ENCODE data around the gene IDS. TPM values are rescaled to one million over a fixed set of nuclear protein-coding genes. Genes with fewer than 3 reads are reported as not detected.
A peak's percentile ranks its signal among the peaks of the same experiment; 100 is the strongest.
"Not testable (repeated sequence)": the region's sequence is repeated elsewhere in the genome, so short reads cannot be mapped to it uniquely, and the experiment has no call there.

The IDS gene
- 100 to 1,000 TPM; 204 to 210 TPM for total RNA-seq

DNA sequence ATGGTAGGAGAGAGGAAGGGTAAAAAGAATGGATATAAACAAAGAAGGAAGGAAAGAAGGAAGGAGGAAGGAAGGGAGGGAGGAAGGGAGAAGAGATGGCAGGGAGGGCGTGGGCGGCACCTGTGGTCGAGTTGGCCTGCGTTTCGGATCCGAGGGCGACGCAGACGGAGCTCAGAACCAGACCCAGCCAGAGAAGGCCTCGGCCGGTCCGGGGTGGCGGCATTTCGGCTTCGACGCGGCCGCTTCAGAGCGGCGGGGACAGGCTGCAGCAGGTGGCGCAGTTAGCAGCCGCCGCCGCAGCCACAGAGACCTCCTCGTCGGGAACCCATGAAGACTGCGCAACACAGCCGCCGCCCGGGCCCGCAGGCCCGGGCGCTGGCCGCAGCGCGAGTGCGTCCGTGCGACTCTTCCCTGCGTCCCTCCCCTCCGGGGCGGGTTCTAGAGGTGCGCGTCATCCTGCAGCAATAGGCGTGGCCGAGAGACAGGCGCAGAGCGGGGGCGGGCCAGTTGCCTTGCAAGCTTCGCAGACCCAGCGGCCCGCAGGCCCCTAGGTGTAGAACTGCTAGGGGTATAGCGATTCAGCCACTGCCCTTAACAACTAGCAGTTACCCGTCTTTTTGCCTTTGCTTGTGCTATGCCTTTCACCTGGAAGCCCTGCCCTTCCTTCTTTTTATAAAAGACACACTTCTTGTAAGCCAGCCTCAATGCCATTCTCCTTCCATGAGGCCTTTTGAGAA, at the start of gene IDS:
Gene IDS, minus strand, starts transcription at position 392 of the 737 bp plus-strand sequence. Its CDS starts 169 bp downstream, at position 223.
- Histone ChIP-seq H3K36me3 (peaks cover 8% of the 10 kb centered on the region), H3K27me3 (replicated peaks; ENCODE audit: insufficient read depth) (no peaks in the 10 kb centered on the region), H3K4me1 (ENCODE audit: control insufficient read depth in 1 of 2, low read depth in 2 of 2) (peaks cover 2 to 18% of the 10 kb centered on the region in 2 donors), H3K4me3 (peak within 1 kb of the TSS; percentile 80), H3K9me3 (no peaks in the 10 kb centered on the region), H3K27ac (peak within 1 kb of the TSS; percentile 84 to 90)
- TF ChIP-seq, protein P1, sequence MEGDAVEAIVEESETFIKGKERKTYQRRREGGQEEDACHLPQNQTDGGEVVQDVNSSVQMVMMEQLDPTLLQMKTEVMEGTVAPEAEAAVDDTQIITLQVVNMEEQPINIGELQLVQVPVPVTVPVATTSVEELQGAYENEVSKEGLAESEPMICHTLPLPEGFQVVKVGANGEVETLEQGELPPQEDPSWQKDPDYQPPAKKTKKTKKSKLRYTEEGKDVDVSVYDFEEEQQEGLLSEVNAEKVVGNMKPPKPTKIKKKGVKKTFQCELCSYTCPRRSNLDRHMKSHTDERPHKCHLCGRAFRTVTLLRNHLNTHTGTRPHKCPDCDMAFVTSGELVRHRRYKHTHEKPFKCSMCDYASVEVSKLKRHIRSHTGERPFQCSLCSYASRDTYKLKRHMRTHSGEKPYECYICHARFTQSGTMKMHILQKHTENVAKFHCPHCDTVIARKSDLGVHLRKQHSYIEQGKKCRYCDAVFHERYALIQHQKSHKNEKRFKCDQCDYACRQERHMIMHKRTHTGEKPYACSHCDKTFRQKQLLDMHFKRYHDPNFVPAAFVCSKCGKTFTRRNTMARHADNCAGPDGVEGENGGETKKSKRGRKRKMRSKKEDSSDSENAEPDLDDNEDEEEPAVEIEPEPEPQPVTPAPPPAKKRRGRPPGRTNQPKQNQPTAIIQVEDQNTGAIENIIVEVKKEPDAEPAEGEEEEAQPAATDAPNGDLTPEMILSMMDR (IDR thresholded peaks at IDR 0.05) = no peak
- ATAC-seq (ENCODE audit: insufficient number of reproducible peaks, low FRiP score, low read depth) = peak; percentile 70
- DNase-seq (ENCODE audit: low spot score) = peak; percentile 66

DNA sequence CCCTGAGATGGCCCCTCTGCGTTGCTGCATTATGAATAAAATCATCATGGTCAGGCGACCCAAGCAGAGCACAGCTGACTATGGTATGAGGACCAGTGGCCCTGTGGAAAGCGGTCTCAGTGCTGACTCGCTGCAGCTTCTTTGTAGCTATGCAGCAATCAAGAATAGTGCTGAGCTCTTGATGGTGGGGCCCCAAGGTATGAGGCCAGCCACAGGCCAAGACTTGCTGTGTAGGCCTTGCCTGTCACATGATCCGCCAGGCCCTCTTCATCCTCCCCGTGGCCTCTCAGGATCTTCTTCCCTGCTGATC, 46.8 kb upstream of the IDS start:
- H3K4me3 ChIP-seq; H3K27ac ChIP-seq; ATAC-seq (ENCODE audit: insufficient number of reproducible peaks, low FRiP score, low read depth); H3K27me3 ChIP-seq (replicated peaks; ENCODE audit: insufficient read depth); DNase-seq (ENCODE audit: low spot score); H3K36me3 ChIP-seq; H3K4me1 ChIP-seq (ENCODE audit: control insufficient read depth in 1 of 2, low read depth in 2 of 2); H3K9me3 ChIP-seq: not testable (repeated sequence)

GRCh38 chrX:149551245-149551938, 46.3 kb upstream of the IDS start:
- not testable (repeated sequence) for DNase-seq (ENCODE audit: low spot score); H3K27me3 ChIP-seq (replicated peaks; ENCODE audit: insufficient read depth); H3K4me3 ChIP-seq; H3K4me1 ChIP-seq (ENCODE audit: control insufficient read depth in 1 of 2, low read depth in 2 of 2); H3K36me3 ChIP-seq; ATAC-seq (ENCODE audit: insufficient number of reproducible peaks, low FRiP score, low read depth); H3K9me3 ChIP-seq; H3K27ac ChIP-seq

GRCh38 chrX:149550454-149550853, 45.3 kb upstream of the IDS start:
- H3K27me3 ChIP-seq (replicated peaks; ENCODE audit: insufficient read depth); H3K4me1 ChIP-seq (ENCODE audit: control insufficient read depth in 1 of 2, low read depth in 2 of 2); H3K9me3 ChIP-seq; H3K36me3 ChIP-seq; H3K4me3 ChIP-seq; DNase-seq (ENCODE audit: low spot score); ATAC-seq (ENCODE audit: insufficient number of reproducible peaks, low FRiP score, low read depth); H3K27ac ChIP-seq: not testable (repeated sequence)

- not testable (repeated sequence) for H3K4me3 ChIP-seq; H3K27ac ChIP-seq; H3K4me1 ChIP-seq (ENCODE audit: control insufficient read depth in 1 of 2, low read depth in 2 of 2); ATAC-seq (ENCODE audit: insufficient number of reproducible peaks, low FRiP score, low read depth); H3K9me3 ChIP-seq; DNase-seq (ENCODE audit: low spot score); H3K27me3 ChIP-seq (replicated peaks; ENCODE audit: insufficient read depth); H3K36me3 ChIP-seq
Measured at GRCh38 chrX:149549701-149550100, 44.6 kb upstream of the IDS start, which contains the start of gene HSFX3. HSFX3 (minus strand) TSS chrX:149549924; CDS start chrX:149549852, 72 bp downstream.

GRCh38 chrX:149547782-149548181, 42.7 kb upstream of the IDS start:
- H3K36me3 ChIP-seq; DNase-seq (ENCODE audit: low spot score); H3K4me1 ChIP-seq (ENCODE audit: control insufficient read depth in 1 of 2, low read depth in 2 of 2); H3K4me3 ChIP-seq; H3K9me3 ChIP-seq; H3K27me3 ChIP-seq (replicated peaks; ENCODE audit: insufficient read depth); ATAC-seq (ENCODE audit: insufficient number of reproducible peaks, low FRiP score, low read depth); H3K27ac ChIP-seq: not testable (repeated sequence)

GRCh38 chrX:149546962-149547361, 41.9 kb upstream of the IDS start:
- not testable (repeated sequence) for H3K27ac ChIP-seq; H3K36me3 ChIP-seq; H3K4me1 ChIP-seq (ENCODE audit: control insufficient read depth in 1 of 2, low read depth in 2 of 2); ATAC-seq (ENCODE audit: insufficient number of reproducible peaks, low FRiP score, low read depth); H3K4me3 ChIP-seq; DNase-seq (ENCODE audit: low spot score); H3K27me3 ChIP-seq (replicated peaks; ENCODE audit: insufficient read depth); H3K9me3 ChIP-seq

DNA sequence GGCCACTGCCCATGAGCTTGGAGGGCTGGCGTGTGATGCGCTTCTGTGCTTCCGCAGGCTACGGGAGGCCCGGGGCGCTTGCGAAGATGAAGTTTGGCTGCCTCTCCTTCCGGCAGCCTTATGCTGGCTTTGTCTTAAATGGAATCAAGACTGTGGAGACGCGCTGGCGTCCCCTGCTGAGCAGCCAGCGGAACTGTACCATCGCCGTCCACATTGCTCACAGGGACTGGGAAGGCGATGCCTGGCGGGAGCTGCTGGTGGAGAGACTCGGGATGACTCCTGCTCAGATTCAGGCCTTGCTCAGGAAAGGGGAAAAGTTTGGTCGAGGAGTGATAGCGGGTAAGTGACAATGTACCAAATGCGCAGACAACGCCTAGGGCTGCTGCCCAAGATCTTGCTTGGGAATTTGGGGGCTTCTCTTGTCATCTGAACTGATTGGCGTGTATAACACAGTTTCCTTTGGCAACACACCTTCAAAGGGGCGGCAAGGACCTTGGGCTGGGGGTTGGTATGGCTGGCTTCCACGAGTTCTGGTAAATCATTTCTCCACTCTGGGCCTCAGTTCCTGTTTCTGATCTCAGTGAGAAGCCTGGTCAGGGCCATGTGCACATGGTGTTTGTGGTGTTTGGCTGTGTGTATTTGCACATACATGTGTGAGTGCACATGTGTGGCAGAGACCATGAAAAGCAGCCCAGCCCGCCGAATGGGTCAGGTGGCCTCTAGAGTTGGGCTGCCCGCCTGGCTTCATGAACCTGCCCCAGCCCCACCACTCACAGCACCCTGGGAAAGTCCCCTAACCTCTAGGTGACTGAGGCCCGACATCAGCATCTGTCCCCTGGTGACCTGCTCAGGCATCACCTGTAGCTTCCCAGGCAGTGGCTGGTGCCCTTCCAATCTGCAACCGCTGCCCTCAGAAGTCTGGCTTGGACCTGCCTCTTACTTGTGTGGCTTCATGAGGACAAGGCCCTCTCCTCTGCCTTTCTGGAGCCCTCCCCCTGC, 40.7 kb upstream of the IDS start:
- not testable (repeated sequence) for DNase-seq (ENCODE audit: low spot score); H3K27ac ChIP-seq; H3K4me1 ChIP-seq (ENCODE audit: control insufficient read depth in 1 of 2, low read depth in 2 of 2); H3K9me3 ChIP-seq; H3K36me3 ChIP-seq; H3K4me3 ChIP-seq; H3K27me3 ChIP-seq (replicated peaks; ENCODE audit: insufficient read depth); ATAC-seq (ENCODE audit: insufficient number of reproducible peaks, low FRiP score, low read depth)

All from thoracic aorta (tissue), 2 donors.